HUES6 (cell line): ENCODE measurements around the gene FBH1.
"Not testable (repeated sequence)": the region's sequence is repeated elsewhere in the genome, so short reads cannot be mapped to it uniquely, and the experiment has no call there.

Source experiments
- H3K27ac ChIP-seq: 2 replicates; pipeline ENCODE4 v1.7.0; 2013; ENCODE audit warnings: low read depth, mild to moderate bottlenecking, low read length, inconsistent platforms
- H3K27me3 ChIP-seq: 2 replicates; pipeline ENCODE4 v1.6.1; 2013; ENCODE audit warnings: low read length; ENCODE audit not compliant: control insufficient read depth, insufficient read depth
- H3K36me3 ChIP-seq: 2 replicates; pipeline ENCODE4 v1.6.1; 2013; ENCODE audit warnings: low read length; ENCODE audit not compliant: control insufficient read depth, insufficient read depth
- H3K4me1 ChIP-seq: 2 replicates; pipeline ENCODE4 v1.6.1; 2013; ENCODE audit warnings: low read length; ENCODE audit not compliant: control insufficient read depth, insufficient read depth
- H3K4me3 ChIP-seq: 2 replicates; pipeline ENCODE4 v1.5.1; 2013; ENCODE audit warnings: low read depth, low read length
- H3K9ac ChIP-seq: one replicate; pipeline ENCODE4 v1.6.1; 2013; ENCODE audit warnings: mild to moderate bottlenecking, low read length
- H3K9me3 ChIP-seq: 2 replicates; pipeline ENCODE4 v1.6.1; 2013; ENCODE audit warnings: low read depth, low read length; ENCODE audit not compliant: control insufficient read depth, insufficient read depth

FBH1 gene

DNA sequence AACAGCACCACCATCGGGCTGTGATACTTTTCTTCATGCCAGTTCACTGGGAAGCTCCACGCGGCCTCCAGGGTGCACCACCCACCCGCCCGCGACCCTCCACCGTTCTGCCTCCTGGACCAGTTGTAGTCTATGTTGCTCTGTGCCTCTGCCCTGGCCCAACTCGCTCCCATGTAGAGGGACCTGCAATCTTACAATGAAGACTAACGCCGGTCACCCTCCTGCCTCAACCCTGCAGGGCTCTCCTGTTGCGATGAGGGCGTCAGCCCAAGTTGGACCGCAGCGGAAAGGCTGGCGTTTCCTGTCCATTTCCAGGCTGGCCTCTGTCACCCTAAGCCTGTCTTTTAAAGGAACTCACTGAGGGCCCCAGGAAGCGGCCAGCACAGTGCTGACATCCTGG, 52.4 kb downstream of the FBH1 start:
- Histone ChIP-seq H3K27me3 (no peaks in the 10 kb centered on the region), H3K9ac (no peak overlapping the region), H3K27ac (no peak overlapping the region), H3K4me1 (peaks cover 21% of the 10 kb centered on the region), H3K4me3 (no peak overlapping the region), H3K36me3 (peaks cover 13% of the 10 kb centered on the region), H3K9me3 (no peaks in the 10 kb centered on the region)

DNA sequence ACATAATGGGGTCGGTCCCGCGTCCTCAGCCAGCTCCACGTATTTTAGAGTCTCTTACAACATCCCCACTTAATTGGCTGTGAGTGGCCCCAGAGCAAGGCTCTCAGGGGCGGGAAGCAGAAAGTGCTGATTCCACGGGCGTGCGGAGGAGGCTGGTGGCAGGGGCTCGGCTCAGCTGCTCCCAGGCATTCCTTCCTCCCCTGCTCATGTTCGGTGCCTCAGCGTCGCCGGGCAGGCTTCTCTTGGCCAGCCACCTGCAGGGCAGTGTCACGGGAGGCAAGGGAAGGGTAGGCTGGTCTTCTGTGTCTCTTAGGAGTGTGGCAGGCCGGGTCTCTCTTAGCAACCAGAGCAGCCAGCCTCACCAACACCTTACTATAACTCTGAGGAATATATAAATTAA, 53.5 kb downstream of the FBH1 start:
- Histone ChIP-seq H3K4me1 (peaks cover 21% of the 10 kb centered on the region), H3K9me3 (no peaks in the 10 kb centered on the region), H3K9ac (no peak overlapping the region), H3K4me3 (no peak overlapping the region), H3K36me3 (peaks cover 2% of the 10 kb centered on the region), H3K27ac (no peak overlapping the region), H3K27me3 (no peaks in the 10 kb centered on the region)

DNA sequence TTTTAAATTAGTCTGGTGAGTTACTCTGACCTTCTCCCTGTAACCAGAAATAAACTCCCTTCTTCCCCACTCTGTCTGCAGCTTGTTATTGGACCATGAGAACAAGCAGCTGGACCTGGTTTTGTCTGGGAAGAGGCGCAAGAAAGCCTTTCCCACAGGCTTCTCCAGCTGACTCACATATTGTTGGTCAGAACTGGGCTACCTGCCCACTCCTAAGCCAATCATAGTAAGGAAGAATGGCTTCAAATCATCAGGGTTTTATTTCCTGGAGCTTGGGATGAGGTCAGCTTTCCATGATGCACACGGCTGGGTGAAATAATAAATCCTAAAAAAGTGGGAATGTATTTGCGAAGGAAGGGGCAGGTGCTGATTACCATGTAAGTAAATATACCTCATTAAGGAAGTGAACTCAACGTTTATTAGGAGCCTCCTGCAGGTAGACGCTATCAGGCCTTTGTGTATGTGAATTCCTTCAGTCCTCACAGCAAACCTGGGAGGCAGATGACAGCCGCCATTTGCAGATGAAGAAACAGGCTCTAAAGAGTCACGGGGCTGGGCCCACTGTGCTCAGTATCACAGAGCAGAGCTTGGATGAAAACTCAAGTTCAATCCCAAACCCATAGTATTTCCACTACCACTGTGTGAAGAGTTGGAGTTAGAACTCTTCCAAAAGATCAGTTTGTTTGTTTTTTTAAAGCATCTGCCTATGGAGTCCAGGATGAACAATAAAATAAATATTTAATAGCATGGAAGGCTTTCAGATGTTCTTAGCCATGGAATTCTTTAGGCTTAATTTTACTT, 54.5 kb downstream of the FBH1 start:
- Histone ChIP-seq H3K4me3 (no peak overlapping the region), H3K36me3 (no peaks in the 10 kb centered on the region), H3K4me1 (peaks cover 21% of the 10 kb centered on the region), H3K27ac (no peak overlapping the region), H3K9me3 (no peaks in the 10 kb centered on the region), H3K27me3 (no peaks in the 10 kb centered on the region), H3K9ac (no peak overlapping the region)

GRCh38 chr10:5945190-5945509, 55.1 kb downstream of the FBH1 start:
- Histone ChIP-seq H3K36me3 (no peaks in the 10 kb centered on the region), H3K9ac (no peak overlapping the region), H3K9me3 (no peaks in the 10 kb centered on the region), H3K4me3 (no peak overlapping the region), H3K27me3 (no peaks in the 10 kb centered on the region), H3K27ac (no peak overlapping the region), H3K4me1 (peaks cover 21% of the 10 kb centered on the region)

GRCh38 chr10:5945561-5946418, 55.7 kb downstream of the FBH1 start:
- H3K4me1 ChIP-seq: peaks cover 21% of the 10 kb centered on the region
- H3K27me3 ChIP-seq: no peaks in the 10 kb centered on the region
- no peaks in the 10 kb centered on the region for H3K36me3 ChIP-seq
- no peak overlapping the region for H3K27ac ChIP-seq
- H3K9ac ChIP-seq: no peak overlapping the region
- no peaks in the 10 kb centered on the region for H3K9me3 ChIP-seq
- no peak overlapping the region for H3K4me3 ChIP-seq

DNA sequence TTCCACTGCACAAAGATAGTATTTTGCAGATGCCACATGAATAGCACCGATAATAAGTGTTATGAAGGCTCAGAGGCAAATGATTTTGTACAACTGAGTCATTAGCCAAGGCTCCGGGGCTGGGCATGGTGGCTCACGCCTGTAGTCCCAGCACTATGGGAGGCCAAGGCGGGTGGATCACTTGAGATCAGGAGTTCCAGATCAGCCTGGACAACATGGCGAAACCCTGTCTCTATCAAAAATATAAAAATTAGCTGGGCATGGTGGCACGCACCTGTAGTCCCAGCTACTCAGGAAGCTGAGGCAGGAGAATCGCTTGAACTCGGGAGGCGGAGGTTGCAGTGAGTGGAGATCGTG, 56.4 kb downstream of the FBH1 start:
- H3K9ac ChIP-seq, H3K36me3 ChIP-seq, H3K9me3 ChIP-seq, H3K27ac ChIP-seq, H3K4me3 ChIP-seq, H3K27me3 ChIP-seq: not testable (repeated sequence)
- peaks cover 21% of the 10 kb centered on the region for H3K4me1 ChIP-seq

DNA sequence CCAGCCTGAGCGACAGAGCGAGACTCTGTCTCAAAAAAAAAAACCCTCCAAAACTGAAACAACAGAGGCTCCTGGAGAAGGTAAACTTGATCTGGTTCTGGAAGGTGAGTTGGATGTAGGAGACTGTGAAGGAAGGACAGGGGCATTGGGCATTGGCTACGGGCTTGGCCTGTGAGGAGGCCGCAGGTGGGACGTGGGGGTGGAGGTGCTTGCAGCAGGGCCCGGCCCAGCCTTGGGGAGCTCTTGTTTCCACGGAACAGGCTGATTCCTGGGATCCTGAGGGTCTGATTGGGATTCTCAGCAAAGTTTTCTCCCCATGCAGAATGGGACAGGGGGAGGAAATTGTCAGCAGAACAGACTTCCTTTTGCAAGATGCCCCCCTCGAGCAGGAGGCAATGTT, 56.7 kb downstream of the FBH1 start:
- peaks cover 21% of the 10 kb centered on the region for H3K4me1 ChIP-seq
- H3K36me3 ChIP-seq: no peaks in the 10 kb centered on the region
- no peak overlapping the region for H3K9ac ChIP-seq
- H3K27me3 ChIP-seq: no peaks in the 10 kb centered on the region
- no peak overlapping the region for H3K4me3 ChIP-seq
- H3K9me3 ChIP-seq: no peaks in the 10 kb centered on the region
- no peak overlapping the region for H3K27ac ChIP-seq

DNA sequence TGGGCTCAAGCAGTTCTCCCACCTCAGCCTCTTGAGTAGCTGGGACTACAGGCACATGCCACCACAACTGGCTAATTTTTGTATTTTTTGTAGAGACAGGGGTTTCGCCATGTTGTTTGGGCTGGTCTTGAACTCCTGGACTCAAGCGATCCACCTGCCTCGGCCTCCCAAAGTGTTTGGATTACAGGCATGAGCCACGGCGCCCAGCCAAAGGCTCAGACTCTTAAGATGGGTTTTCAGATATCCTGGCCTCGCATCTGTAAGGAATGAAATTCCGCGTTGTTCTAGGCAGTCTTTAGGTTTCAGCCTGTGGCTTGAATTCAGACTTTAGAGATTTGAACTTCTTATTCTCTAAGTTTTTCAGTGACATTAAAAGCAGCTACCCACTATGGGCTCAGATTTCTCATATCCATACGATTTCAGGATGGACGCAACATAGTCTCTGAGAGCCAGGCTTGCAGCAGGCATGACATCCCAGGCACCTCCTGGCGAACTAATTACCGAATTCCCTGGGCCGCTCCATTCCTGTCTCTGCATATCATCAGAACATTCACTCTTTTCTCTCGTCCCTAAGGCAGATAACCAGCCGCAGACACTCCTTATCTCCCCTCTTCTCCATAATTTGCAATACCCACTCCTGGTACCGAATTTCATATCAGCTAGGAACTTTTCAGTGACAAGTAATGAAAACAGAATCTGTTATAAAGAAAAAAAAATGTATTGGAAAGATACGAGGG, 57.6 kb downstream of the FBH1 start:
- Histone ChIP-seq H3K9ac (no peak overlapping the region), H3K9me3 (no peaks in the 10 kb centered on the region), H3K36me3 (no peaks in the 10 kb centered on the region), H3K27ac (no peak overlapping the region), H3K4me3 (no peak overlapping the region), H3K27me3 (no peaks in the 10 kb centered on the region), H3K4me1 (peaks cover 21% of the 10 kb centered on the region)

GRCh38 chr10:5948208-5948585, 58.2 kb downstream of the FBH1 start:
- Histone ChIP-seq H3K36me3 (no peaks in the 10 kb centered on the region), H3K27me3 (no peaks in the 10 kb centered on the region), H3K4me3 (no peak overlapping the region), H3K27ac (no peak overlapping the region), H3K9ac (no peak overlapping the region), H3K9me3 (no peaks in the 10 kb centered on the region), H3K4me1 (peaks cover 21% of the 10 kb centered on the region)

DNA sequence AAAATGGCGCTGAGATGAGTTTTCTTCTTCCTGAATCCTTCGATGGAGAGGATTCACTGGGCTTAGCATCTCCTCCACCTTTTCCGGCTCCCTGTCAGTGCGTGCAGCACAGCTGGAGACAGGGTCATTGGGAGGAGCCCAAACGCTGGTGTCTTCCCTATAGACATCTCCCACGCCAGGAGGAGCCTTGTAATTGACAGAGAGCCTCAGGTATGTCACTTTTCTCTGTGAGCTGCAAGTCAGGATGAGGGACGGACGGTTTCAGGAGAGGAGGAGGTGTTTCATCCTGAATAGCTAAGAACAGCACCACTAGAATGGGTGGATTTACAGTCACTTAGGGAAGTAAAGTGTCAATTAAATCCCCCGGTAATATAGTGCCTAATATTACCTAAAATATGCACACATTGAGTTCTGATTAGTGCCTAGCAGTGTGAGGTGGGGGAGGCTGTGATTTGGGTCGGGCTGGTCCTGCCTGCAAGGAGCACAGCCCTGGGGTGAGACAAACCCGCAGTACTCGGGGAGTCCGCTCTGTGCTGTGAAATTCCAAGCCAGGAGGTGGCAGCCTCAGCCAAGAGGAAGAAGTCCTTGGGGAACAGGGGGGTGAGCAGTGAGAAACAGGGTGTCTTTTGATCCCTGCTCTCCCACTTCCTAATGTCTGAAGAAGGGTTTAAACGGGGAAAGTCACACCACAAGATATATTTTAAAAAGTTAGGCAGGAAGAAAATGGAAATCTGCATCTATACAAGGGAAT, 59.1 kb downstream of the FBH1 start:
- no peak overlapping the region for H3K4me3 ChIP-seq

More for the DNA sequence above, 59.1 kb downstream of the FBH1 start:
- Histone ChIP-seq H3K36me3 (no peaks in the 10 kb centered on the region), H3K9me3 (no peaks in the 10 kb centered on the region), H3K4me1 (peaks cover 17% of the 10 kb centered on the region), H3K9ac (no peak overlapping the region), H3K27me3 (no peaks in the 10 kb centered on the region), H3K27ac (no peak overlapping the region)
